Large intestine (tissue), 12 donors: ENCODE data around the gene MTARC2. TPM values are rescaled to one million over a fixed set of nuclear protein-coding genes. Genes with fewer than 3 reads are reported as not detected.
A peak's percentile ranks its signal among the peaks of the same experiment; 100 is the strongest.

Experiments used
- DNase-seq, 2 donors: peaks; one replicate each; pipeline versions ENCODE4 v3.0.0 to v3.0.0-alpha.2; 2013
- H3K27ac ChIP-seq: one replicate; pipeline ENCODE4 v1.5.1; 2013; ENCODE audit warnings: low read length
- H3K27me3 ChIP-seq: 2 replicates; pipeline ENCODE4 v1.6.1; 2013; ENCODE audit warnings: low read length; ENCODE audit not compliant: control insufficient read depth, insufficient read depth
- H3K36me3 ChIP-seq: 2 replicates; pipeline ENCODE4 v1.6.1; 2013; ENCODE audit warnings: low read length; ENCODE audit not compliant: control insufficient read depth, insufficient read depth
- H3K4me1 ChIP-seq: one replicate; pipeline ENCODE4 v1.6.1; 2013; ENCODE audit warnings: low read length; ENCODE audit not compliant: control insufficient read depth, insufficient read depth
- H3K4me3 ChIP-seq: one replicate; pipeline ENCODE4 v1.5.1; 2013; ENCODE audit warnings: low read length
- H3K9me3 ChIP-seq: one replicate; pipeline ENCODE4 v1.6.1; 2013; ENCODE audit warnings: mild to moderate bottlenecking, low read depth, low read length, moderate library complexity; ENCODE audit not compliant: control insufficient read depth
- WGBS: methylation state at CpG from one replicate; pipeline ENCODE4 v1.1.5; 2013; ENCODE audit warnings: low lambda C conversion rate; ENCODE audit not compliant: insufficient coverage; 5-methylcytosine and 5-hydroxymethylcytosine counted together
- long read RNA-seq, 11 donors: transcript quantifications; one replicate each; lab custom pipeline, GENCODE V29; 2026
- polyA plus RNA-seq: library from polyadenylated mRNA; unstranded; fragments of 120-200 nt; gene quantifications from one replicate; pipeline ENCODE4 v1.2.1, GENCODE V29; 2013

MTARC2 gene
- polyA plus RNA-seq = 93.5 TPM
- long read RNA-seq, donor 1, transcript MARC2-202 (8 exons, 2,134 nt) = major isoform, 8 of 8 reads
- long read RNA-seq, donor 1, partial matches to known transcripts = 0 of 8 reads
- long read RNA-seq, donor 1, other reads (novel, unspliced or antisense) = 0 of 8 reads
- long read RNA-seq, donor 2, transcript MARC2-202 (8 exons, 2,134 nt) = major isoform, 11 of 14 reads
- long read RNA-seq, donor 2, partial matches to known transcripts = 0 of 14 reads
- long read RNA-seq, donor 2, other reads (novel, unspliced or antisense) = 0 of 14 reads
- long read RNA-seq, donor 3 = 0 reads
- long read RNA-seq, donor 4, partial matches to known transcripts = 0 of 1 reads
- long read RNA-seq, donor 4, other reads (novel, unspliced or antisense) = 0 of 1 reads
- long read RNA-seq, donor 5, partial matches to known transcripts = 5 of 6 reads
- long read RNA-seq, donor 5, other reads (novel, unspliced or antisense) = 0 of 6 reads
- long read RNA-seq, donor 6, transcript MARC2-202 (8 exons, 2,134 nt) = major isoform, 16 of 16 reads
- long read RNA-seq, donor 6, partial matches to known transcripts = 0 of 16 reads
- long read RNA-seq, donor 6, other reads (novel, unspliced or antisense) = 0 of 16 reads
- long read RNA-seq, donor 7, partial matches to known transcripts = 0 of 4 reads
- long read RNA-seq, donor 7, other reads (novel, unspliced or antisense) = 0 of 4 reads
- long read RNA-seq, donor 8, transcript MARC2-202 (8 exons, 2,134 nt) = major isoform, 18 of 18 reads
- long read RNA-seq, donor 8, partial matches to known transcripts = 0 of 18 reads
- long read RNA-seq, donor 8, other reads (novel, unspliced or antisense) = 0 of 18 reads
- long read RNA-seq, donor 9, transcript MARC2-202 (8 exons, 2,134 nt) = major isoform, 8 of 9 reads
- long read RNA-seq, donor 9, partial matches to known transcripts = 0 of 9 reads
- long read RNA-seq, donor 9, other reads (novel, unspliced or antisense) = 0 of 9 reads
- long read RNA-seq, donor 10, transcript MARC2-202 (8 exons, 2,134 nt) = major isoform, 21 of 24 reads
- long read RNA-seq, donor 10, partial matches to known transcripts = 0 of 24 reads
- long read RNA-seq, donor 10, other reads (novel, unspliced or antisense) = 0 of 24 reads
- long read RNA-seq, donor 11, transcript MARC2-202 (8 exons, 2,134 nt) = major isoform, 10 of 10 reads
- long read RNA-seq, donor 11, partial matches to known transcripts = 0 of 10 reads
- long read RNA-seq, donor 11, other reads (novel, unspliced or antisense) = 0 of 10 reads

DNA sequence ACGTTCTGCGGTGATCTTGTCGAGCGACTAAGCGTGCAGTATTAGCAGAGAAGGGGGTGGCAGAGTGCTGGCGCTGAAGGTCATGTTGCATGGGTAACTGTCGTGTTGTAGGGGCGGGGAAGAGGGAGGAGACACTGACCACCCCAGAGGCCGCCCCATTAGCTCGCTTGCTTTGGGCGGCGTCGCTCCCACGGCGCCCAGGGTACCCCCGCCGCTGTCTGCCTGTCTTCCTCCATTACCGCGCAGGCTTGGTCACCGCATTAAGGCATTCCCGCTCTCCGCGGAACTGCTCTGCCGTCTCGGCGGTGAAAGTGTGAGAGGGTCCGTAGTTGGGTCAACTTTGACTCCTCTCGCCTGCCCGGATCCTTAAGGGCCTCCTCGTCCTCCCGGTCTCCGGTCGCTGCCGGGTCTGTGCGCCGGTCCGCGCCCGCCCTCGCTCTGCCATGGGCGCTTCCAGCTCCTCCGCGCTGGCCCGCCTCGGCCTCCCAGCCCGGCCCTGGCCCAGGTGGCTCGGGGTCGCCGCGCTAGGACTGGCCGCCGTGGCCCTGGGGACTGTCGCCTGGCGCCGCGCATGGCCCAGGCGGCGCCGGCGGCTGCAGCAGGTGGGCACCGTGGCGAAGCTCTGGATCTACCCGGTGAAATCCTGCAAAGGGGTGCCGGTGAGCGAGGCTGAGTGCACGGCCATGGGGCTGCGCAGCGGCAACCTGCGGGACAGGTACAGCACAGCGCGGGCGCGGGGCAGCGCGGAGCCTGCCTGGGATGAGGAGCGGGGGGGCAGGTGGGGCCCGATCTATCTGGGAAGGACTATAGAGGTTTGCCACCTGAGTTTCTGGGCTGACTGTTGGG is at the start of gene MTARC2:
Gene MTARC2 (plus strand): TSS at position 234 of the 846 bp plus-strand sequence. CDS start 210 bp downstream, at position 444.
- Histone ChIP-seq H3K9me3 (no peaks in the 10 kb centered on the region), H3K36me3 (no peaks in the 10 kb centered on the region), H3K27ac (peak within 1 kb of the TSS; percentile 75), H3K4me3 (peak within 1 kb of the TSS; percentile 67), H3K27me3 (no peaks in the 10 kb centered on the region), H3K4me1 (peaks cover 28% of the 10 kb centered on the region)
- DNase-seq = peak; percentile 84 to 92
- no CpG with 5 or more reads among the region's 77 CpGs for WGBS

DNA sequence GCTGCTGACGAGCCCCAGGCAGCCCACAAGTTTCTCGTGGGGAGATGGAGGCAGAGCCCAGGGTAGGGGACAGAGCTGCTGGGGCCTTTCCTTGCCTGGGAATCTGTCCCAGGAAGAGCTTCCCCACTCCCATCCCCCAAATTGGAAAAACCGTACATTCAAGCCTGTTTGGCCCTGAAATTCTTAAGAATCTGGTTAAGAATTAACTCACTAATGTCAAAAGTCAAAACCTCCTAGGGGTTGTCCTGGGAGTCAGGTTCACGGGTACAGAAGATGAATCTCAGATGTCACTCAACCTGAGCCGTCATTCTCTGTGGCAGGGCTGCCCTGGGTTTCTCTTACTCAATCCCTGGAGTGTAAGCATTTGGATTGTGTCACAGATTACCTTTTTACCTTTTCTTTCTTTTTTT is 49.5 kb upstream of the MTARC2 start:
- peaks cover 28% of the 10 kb centered on the region for H3K36me3 ChIP-seq
- 20% methylated on average over 1 of the region's 5 CpGs for WGBS
- DNase-seq = no peak
- no peaks in the 10 kb centered on the region for H3K9me3 ChIP-seq
- H3K4me3 ChIP-seq = no peak overlapping the region
- no peaks in the 10 kb centered on the region for H3K27me3 ChIP-seq
- H3K4me1 ChIP-seq = no peaks in the 10 kb centered on the region
- H3K27ac ChIP-seq = no peak overlapping the region

DNA sequence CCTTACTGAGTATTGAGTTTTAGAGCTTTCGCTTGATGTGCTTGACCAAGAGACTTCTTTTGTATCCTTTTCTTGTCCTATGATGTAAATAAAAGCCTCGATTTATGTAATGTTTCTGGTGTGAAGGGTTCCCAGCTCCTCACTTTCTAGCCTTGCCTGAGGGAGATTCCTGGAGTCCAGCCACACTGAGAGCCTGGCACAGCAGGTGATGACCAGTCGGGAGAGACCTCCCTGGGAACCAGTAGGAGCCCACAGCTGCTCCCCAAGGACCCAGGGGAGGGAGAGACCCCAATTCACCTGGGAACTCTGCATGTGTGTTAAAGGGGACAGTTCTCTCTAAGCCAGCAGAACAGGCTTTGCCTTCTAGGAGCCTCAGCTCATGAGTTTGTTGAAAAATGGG is 49.1 kb upstream of the MTARC2 start:
- no peaks in the 10 kb centered on the region for H3K4me1 ChIP-seq

GRCh38 chr1:220700556-220701179 is 47.5 kb upstream of the MTARC2 start:
- peaks cover 28% of the 10 kb centered on the region for H3K36me3 ChIP-seq
- H3K9me3 ChIP-seq = no peaks in the 10 kb centered on the region
- H3K4me1 ChIP-seq = peaks cover under 1% of the 10 kb centered on the region
- H3K27me3 ChIP-seq = no peaks in the 10 kb centered on the region
- no CpG with 5 or more reads among the region's 2 CpGs for WGBS
- no peak for DNase-seq
- H3K4me3 ChIP-seq = no peak overlapping the region
- no peak overlapping the region for H3K27ac ChIP-seq

More for the DNA sequence above, 49.1 kb upstream of the MTARC2 start:
- Histone ChIP-seq H3K27ac (no peak overlapping the region), H3K27me3 (no peaks in the 10 kb centered on the region), H3K4me3 (no peak overlapping the region), H3K9me3 (no peaks in the 10 kb centered on the region), H3K36me3 (peaks cover 28% of the 10 kb centered on the region)
- 60% methylated on average over 1 of the region's 3 CpGs for WGBS
- no peak for DNase-seq

DNA sequence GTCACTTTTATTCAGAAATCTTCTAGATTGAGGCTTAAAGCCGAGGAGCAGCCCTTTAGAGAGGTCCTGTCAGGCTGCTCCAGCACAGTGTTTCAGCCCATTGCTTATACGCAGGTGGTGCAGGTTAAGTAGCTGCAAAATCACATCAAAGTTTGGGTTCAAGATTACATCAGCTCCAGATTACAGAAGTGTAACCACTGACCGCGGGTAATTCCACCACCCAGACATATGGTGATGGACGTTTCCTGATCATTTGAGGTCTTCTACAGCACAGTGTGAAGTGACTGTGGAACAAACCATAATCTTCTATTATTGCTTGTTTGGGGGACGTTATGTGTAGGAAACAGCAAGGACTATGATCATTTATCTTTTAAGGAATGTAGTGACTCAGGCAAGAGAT is 46.1 kb upstream of the MTARC2 start:
- no peaks in the 10 kb centered on the region for H3K9me3 ChIP-seq
- H3K36me3 ChIP-seq = peaks cover 21% of the 10 kb centered on the region
- H3K4me1 ChIP-seq = peaks cover 9% of the 10 kb centered on the region
- no peaks in the 10 kb centered on the region for H3K27me3 ChIP-seq
- DNase-seq = no peak
- H3K27ac ChIP-seq = no peak overlapping the region
- WGBS = 50% methylated on average over 1 of the region's 6 CpGs
- H3K4me3 ChIP-seq = no peak overlapping the region

GRCh38 chr1:220702733-220703270 is 45.3 kb upstream of the MTARC2 start:
- Histone ChIP-seq H3K4me3 (no peak overlapping the region), H3K27ac (no peak overlapping the region), H3K36me3 (peaks cover 13% of the 10 kb centered on the region), H3K27me3 (no peaks in the 10 kb centered on the region), H3K9me3 (no peaks in the 10 kb centered on the region), H3K4me1 (peaks cover 9% of the 10 kb centered on the region)
- WGBS = 100% methylated on average over 1 of the region's 5 CpGs
- DNase-seq = no peak

DNA sequence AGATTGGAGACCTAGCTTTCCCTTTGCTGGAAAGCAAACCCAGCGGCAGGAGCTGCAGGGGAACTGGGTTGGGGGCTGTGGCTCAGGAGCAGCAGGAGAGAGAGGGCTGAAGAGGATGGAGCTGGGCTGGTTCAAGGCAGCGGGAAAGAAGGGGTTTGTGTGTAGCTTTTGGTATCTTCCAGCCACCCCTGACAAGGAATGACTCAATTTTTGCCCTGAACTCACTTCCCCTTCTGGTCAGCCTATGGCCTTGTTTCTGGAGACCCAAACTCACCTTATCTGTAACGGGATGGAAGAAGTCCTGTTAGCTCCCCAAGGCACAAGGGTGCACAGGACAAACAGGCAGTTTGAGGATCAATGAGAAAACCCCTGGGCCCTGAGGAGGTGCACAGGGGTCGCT is 44.8 kb upstream of the MTARC2 start:
- Histone ChIP-seq H3K36me3 (peaks cover 8% of the 10 kb centered on the region), H3K27me3 (no peaks in the 10 kb centered on the region), H3K27ac (no peak overlapping the region), H3K4me1 (peaks cover 12% of the 10 kb centered on the region), H3K4me3 (no peak overlapping the region), H3K9me3 (no peaks in the 10 kb centered on the region)
- DNase-seq = no peak
- WGBS = no CpG with 5 or more reads among the region's 4 CpGs

DNA sequence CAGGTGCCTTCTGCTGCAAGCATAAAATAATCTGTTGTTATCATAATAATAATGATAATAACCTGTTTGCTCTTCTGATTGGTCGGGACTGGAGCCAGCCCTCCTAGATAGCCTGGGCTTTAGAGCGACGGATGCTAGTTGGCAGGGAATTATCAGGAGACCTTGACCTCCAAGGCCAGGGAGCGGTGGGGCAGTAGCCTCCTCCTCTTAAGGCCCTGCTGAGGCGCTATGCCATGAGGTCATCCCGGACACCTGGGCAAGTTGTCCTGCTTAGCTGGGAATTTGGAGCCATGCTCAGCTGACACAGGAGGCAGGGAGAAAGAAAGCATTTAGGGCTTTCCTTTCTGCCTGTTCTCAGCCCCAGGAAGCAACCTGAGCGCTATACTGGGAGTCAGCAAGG is 42.3 kb upstream of the MTARC2 start:
- Histone ChIP-seq H3K27ac (no peak overlapping the region), H3K36me3 (no peaks in the 10 kb centered on the region), H3K4me3 (no peak overlapping the region), H3K27me3 (no peaks in the 10 kb centered on the region), H3K9me3 (no peaks in the 10 kb centered on the region), H3K4me1 (peaks cover 20% of the 10 kb centered on the region)
- WGBS = no CpG with 5 or more reads among the region's 7 CpGs
- peak; percentile 67 to 70 for DNase-seq

DNA sequence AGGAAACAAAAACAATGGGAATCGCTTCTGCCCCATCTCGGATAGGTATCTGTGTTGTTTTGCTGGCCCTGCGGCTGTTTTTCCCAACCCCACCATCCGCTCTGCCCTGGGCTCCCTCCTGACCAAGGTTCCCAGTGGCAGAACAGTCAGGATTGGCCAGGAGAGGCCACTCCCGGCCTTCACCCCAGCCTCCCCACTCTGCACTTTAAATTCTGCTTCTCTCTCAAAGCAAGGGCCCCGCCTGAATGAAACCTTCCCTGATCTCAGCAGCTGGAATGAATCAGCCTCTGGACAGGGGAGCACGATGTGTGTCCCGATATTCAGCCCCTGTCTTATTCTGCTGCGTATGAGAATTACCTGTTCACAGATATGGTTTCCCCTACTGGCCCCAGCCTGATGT is 41.6 kb upstream of the MTARC2 start:
- H3K9me3 ChIP-seq = no peaks in the 10 kb centered on the region
- WGBS = no CpG with 5 or more reads among the region's 9 CpGs
- peak in 1 of 2 donors; percentile 49 for DNase-seq
- peaks cover 20% of the 10 kb centered on the region for H3K4me1 ChIP-seq
- H3K4me3 ChIP-seq = no peak overlapping the region
- no peak overlapping the region for H3K27ac ChIP-seq
- H3K36me3 ChIP-seq = no peaks in the 10 kb centered on the region
- H3K27me3 ChIP-seq = no peaks in the 10 kb centered on the region
